ENCODE measurements around the gene MCF2L. TPM values are rescaled to one million over a fixed set of nuclear protein-coding genes. Genes with fewer than 3 reads are reported as not detected.

MCF2L gene
- total and polyA plus RNA-seq, 10 of the 15 experiments (the other 5 are each of a cell fraction or from before 2014, with no cell fraction given) = 0.06 to 1.1 (median 0.21) TPM; not detected in 2

DNA sequence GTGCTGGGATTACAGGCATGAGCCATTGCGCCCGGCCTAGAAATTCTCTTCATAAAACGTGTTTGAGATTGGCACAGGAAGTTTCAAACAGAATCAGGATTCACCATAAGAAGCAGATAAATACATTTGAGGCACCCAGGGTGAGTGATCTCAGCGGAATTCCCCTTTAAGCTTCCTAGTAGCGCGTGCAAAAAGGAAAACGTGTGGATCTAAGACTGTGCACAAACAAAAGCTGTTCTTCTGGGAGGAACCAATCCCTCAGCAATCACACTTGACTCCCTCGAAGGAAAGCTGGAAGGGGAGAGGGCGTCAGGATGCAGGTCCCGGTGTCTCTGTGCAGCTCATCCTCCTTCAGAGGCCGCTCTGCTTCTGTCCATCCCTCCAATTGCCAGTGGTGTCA is 15.5 kb downstream of the MCF2L start (continued):
- TF ChIP-seq IRF3 (IDR thresholded peaks at IDR 0.05) (no peak), SUZ12 (IDR thresholded peaks at IDR 0.05; ENCODE audit: unreplicated experiment) (no peak), SMARCA5 (IDR thresholded peaks at IDR 0.05) (no peak), HDAC2 (IDR thresholded peaks at IDR 0.05) (no peak), POLR2A (IDR thresholded peaks at IDR 0.05; ENCODE audit: low read depth, low read length) (no peak), NR2C1 (IDR thresholded peaks at IDR 0.05) (no peak)
- TF ChIP-seq, protein P1, sequence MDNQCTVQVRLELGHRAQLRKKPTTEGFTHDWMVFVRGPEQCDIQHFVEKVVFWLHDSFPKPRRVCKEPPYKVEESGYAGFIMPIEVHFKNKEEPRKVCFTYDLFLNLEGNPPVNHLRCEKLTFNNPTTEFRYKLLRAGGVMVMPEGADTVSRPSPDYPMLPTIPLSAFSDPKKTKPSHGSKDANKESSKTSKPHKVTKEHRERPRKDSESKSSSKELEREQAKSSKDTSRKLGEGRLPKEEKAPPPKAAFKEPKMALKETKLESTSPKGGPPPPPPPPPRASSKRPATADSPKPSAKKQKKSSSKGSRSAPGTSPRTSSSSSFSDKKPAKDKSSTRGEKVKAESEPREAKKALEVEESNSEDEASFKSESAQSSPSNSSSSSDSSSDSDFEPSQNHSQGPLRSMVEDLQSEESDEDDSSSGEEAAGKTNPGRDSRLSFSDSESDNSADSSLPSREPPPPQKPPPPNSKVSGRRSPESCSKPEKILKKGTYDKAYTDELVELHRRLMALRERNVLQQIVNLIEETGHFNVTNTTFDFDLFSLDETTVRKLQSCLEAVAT (IDR thresholded peaks at IDR 0.05) = no peak
- TF ChIP-seq, protein P2, sequence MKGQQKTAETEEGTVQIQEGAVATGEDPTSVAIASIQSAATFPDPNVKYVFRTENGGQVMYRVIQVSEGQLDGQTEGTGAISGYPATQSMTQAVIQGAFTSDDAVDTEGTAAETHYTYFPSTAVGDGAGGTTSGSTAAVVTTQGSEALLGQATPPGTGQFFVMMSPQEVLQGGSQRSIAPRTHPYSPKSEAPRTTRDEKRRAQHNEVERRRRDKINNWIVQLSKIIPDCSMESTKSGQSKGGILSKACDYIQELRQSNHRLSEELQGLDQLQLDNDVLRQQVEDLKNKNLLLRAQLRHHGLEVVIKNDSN (IDR thresholded peaks at IDR 0.05; ENCODE audit: borderline replicate concordance, extremely low read length, insufficient read depth, low read depth, low read length) = no peak

DNA sequence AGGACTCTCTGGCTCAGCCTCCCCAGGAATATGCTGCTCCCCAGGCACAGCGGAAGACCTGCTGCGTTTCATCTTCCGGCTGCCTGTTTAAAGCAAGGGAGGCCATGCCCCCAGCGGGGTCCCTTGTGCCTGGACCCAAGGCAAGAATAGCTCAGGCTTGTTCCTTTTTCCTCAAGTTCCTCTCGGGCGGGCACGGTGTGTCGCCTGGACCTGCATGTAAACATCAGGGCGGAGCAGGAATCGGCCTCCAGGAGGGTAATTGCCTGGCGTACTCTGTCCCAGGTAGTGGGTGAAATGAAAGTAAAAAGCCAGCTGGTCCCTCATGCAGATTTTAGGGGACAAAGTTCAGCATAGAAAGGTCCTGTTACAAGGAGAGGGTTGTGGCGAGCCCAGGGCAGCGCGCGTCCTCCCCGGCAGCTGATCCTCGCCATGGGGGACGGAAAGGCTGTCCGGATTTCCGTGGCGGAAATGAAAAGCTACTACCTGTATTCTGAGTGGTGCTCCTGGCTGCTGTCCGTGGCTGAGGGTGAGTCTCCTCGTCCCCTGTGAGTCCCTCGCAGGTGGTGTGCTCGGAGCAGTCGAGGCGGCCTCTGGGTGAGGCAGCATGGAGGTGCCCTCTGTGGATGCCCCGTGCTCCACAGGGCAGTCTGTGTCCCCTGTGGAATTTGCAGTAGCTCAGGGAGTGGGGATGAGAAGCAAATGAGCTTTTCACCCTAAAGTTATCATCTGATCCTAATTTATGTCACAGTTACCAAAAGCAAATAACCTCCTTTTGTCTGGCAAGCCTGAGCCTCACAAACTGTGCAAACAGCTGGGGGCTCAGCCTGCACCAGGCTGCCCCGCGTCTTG is 16.2 kb downstream of the MCF2L start:
- RAD21 ChIA-PET (ENCODE audit: unreplicated experiment) = no interaction called here
- WGBS (ENCODE audit: insufficient coverage, insufficient replicate concordance, low lambda C conversion rate, missing lambda C conversion rate) = 43% methylated on average over 30 of the region's 30 CpGs
- in situ Hi-C loops (cut with MboI) (no loop called here), intact Hi-C loops (cut with micrococcal nuclease; ENCODE audit: unreplicated experiment) (no loop called here)
- CTCF ChIA-PET = no interaction called here
- DNase-seq (ENCODE audit: low read depth, low spot score) (no peak), FAIRE-seq (no peak), ATAC-seq (peak; percentile 19; the same call in 2 of the 3 replicates)
- Histone ChIP-seq H3K4me1 (ENCODE audit: control insufficient read depth, insufficient read depth, low read length) (no peaks in the 10 kb centered on the region), H3K27ac (ENCODE audit: control insufficient read depth, insufficient read depth) (no peak overlapping the region), H3K9me3 (replicated peaks; ENCODE audit: control insufficient read depth, insufficient read depth, low read length) (no peaks in the 10 kb centered on the region), H3K4me3 (no peak overlapping the region), H3K36me3 (ENCODE audit: control insufficient read depth in 2 of 2, insufficient read depth in 2 of 2, low read length in 1 of 2) (no peaks in the 10 kb centered on the region), H3K9ac (ENCODE audit: control insufficient read depth, insufficient read depth, low read length) (no peak overlapping the region), H4K20me1 (ENCODE audit: control insufficient read depth, insufficient read depth) (no peaks in the 10 kb centered on the region), H3K4me2 (ENCODE audit: control insufficient read depth, insufficient read depth) (no peak overlapping the region), H2AFZ (ENCODE audit: control insufficient read depth, low read depth, low read length) (no peak overlapping the region), H3K27me3 (replicated peaks in 1 of 2; ENCODE audit: control insufficient read depth in 2 of 2, insufficient read depth in 2 of 2, low read length in 1 of 2) (no peaks in the 10 kb centered on the region; a peak in 1 of 4 replicates), H3K79me2 (ENCODE audit: control insufficient read depth, insufficient read depth, low read length) (no peaks in the 10 kb centered on the region)
- BruUV-seq (replicated peaks) = no TSS peak
- POLR2A ChIA-PET = no interaction called here
- SMC1A ChIA-PET (ENCODE audit: uncharacterized antibody, unreplicated experiment) = no interaction called here
- TF ChIP-seq IKZF2 (IDR thresholded peaks at IDR 0.05) = no peak
- TF ChIP-seq FOXM1 (IDR thresholded peaks at IDR 0.05; ENCODE audit: low read depth, low read length) = no peak
- no peak for TF ChIP-seq ASH2L (IDR thresholded peaks at IDR 0.05; ENCODE audit: borderline replicate concordance, low read depth)
- TF ChIP-seq RELA (IDR thresholded peaks at IDR 0.05; ENCODE audit: borderline replicate concordance, partially characterized antibody) = no peak
- TF ChIP-seq ETV6 (conservative IDR thresholded peaks at IDR 0.05 in 1 of 2, IDR thresholded peaks at IDR 0.05 in 1 of 2; ENCODE audit: borderline replicate concordance in 1 of 2, low read depth in 1 of 2) = no peak
- TF ChIP-seq TAF1 (IDR thresholded peaks at IDR 0.05; ENCODE audit: borderline replicate concordance, low read depth, low read length) = no peak
- TF ChIP-seq BCL11A (IDR thresholded peaks at IDR 0.05; ENCODE audit: low read depth, low read length) = no peak
- TF ChIP-seq KDM1A (IDR thresholded peaks at IDR 0.05; ENCODE audit: borderline replicate concordance) = no peak
- no peak for TF ChIP-seq HDGF (IDR thresholded peaks at IDR 0.05)
- TF ChIP-seq EED (IDR thresholded peaks at IDR 0.05; ENCODE audit: low read depth) = no peak
- no peak for TF ChIP-seq TARDBP (IDR thresholded peaks at IDR 0.05; ENCODE audit: borderline replicate concordance)
